CD8-positive, alpha-beta memory T cell (primary cell): ENCODE results near the gene FAM78B. TPM values are rescaled to one million over a fixed set of nuclear protein-coding genes. Genes with fewer than 3 reads are reported as not detected.

ENCODE experiments used
- CTCF ChIA-PET: fragments of 350-600 bp; sonication (Branson Sonifier 250); formaldehyde crosslinking; loops from one replicate; lab custom pipeline; 2021; ENCODE audit warnings: antibody characterized with exemption; lab: Charles Lee
- POLR2A ChIA-PET: fragments of 350-600 bp; sonication (Branson Sonifier 250); formaldehyde crosslinking; loops from one replicate; lab custom pipeline; 2021; ENCODE audit warnings: antibody characterized with exemption; lab: Charles Lee
- DNase-seq, 5 donors: peaks; one replicate each; pipeline versions ENCODE4 v3.0.0 to v3.0.0-alpha.2; 2020 to 2022; ENCODE audit warnings: mixed read lengths in 1 of 5
- H3K27ac ChIP-seq: one replicate; pipeline ENCODE4 v1.7.0; 2013; ENCODE audit warnings: low read depth, mild to moderate bottlenecking, low read length, moderate library complexity
- H3K27me3 ChIP-seq: 2 replicates; pipeline ENCODE4 v1.7.0; 2013; ENCODE audit warnings: low read length, mild to moderate bottlenecking; ENCODE audit not compliant: insufficient read depth, poor library complexity, severe bottlenecking
- H3K36me3 ChIP-seq: 2 replicates; pipeline ENCODE4 v1.7.0; 2013; ENCODE audit warnings: mild to moderate bottlenecking, low read length, moderate library complexity; ENCODE audit not compliant: insufficient read depth
- H3K4me1 ChIP-seq: 2 replicates; pipeline ENCODE4 v1.7.0; 2013; ENCODE audit warnings: mild to moderate bottlenecking, low read length, moderate library complexity; ENCODE audit not compliant: insufficient read depth
- H3K4me3 ChIP-seq: 2 replicates; pipeline ENCODE4 v1.7.0; 2013; ENCODE audit warnings: mild to moderate bottlenecking, low read length
- H3K9me3 ChIP-seq: 2 replicates; pipeline ENCODE4 v1.7.0; 2013; ENCODE audit warnings: mild to moderate bottlenecking, low read length
- H3K27ac Mint-ChIP-seq, 8 donors: one replicate each; pipeline ENCODE4 v1.8.0; 2020 to 2021; ENCODE audit warnings: mixed read lengths in 8 of 8, mild to moderate bottlenecking in 6 of 8, inconsistent platforms in 3 of 8, moderate library complexity in 3 of 8
- H3K27me3 Mint-ChIP-seq, 2 donors: one replicate each; pipeline ENCODE4 v1.8.0; 2020 to 2021; ENCODE audit warnings: mixed read lengths in 2 of 2, mild to moderate bottlenecking in 1 of 2, moderate library complexity in 1 of 2
- H3K36me3 Mint-ChIP-seq, 3 donors: one replicate each; pipeline ENCODE4 v1.8.0; 2020 to 2021; ENCODE audit warnings: mixed read lengths in 3 of 3, inconsistent platforms in 1 of 3, mild to moderate bottlenecking in 1 of 3
- H3K4me1 Mint-ChIP-seq, 3 donors: one replicate each; pipeline ENCODE4 v1.8.0; 2020 to 2021; ENCODE audit warnings: mixed read lengths in 3 of 3, inconsistent platforms in 1 of 3, mild to moderate bottlenecking in 1 of 3
- H3K4me3 Mint-ChIP-seq, 7 donors: one replicate each; pipeline ENCODE4 v1.8.0; 2020 to 2021; ENCODE audit warnings: mixed read lengths in 7 of 7, mild to moderate bottlenecking in 6 of 7, moderate library complexity in 4 of 7, inconsistent platforms in 2 of 7
- H3K9me3 Mint-ChIP-seq, 5 donors: one replicate each; pipeline ENCODE4 v1.8.0; 2020 to 2022; ENCODE audit warnings: mixed read lengths in 5 of 5, mild to moderate bottlenecking in 3 of 5, moderate library complexity in 2 of 5, inconsistent platforms in 1 of 5
- polyA plus RNA-seq: library from polyadenylated mRNA; unstranded; fragments of 300-500 nt; fragmentation: Illumina TruSeq; gene quantifications from one replicate; pipeline ENCODE4 v1.2.3, GENCODE V29; 2021
- total RNA-seq, 2 experiments: library from RNA; stranded (reverse); gene quantifications; one replicate each; pipeline ENCODE4 v1.2.3, GENCODE V29; 2021

Gene FAM78B, protein sequence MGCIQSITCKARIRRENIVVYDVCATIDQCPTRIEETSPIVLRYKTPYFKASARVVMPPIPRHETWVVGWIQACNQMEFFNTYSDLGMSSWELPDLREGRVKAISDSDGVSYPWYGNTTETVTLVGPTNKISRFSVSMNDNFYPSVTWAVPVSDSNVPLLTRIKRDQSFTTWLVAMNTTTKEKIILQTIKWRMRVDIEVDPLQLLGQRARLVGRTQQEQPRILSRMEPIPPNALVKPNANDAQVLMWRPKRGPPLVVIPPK
- total RNA-seq (under 1 TPM; 0.22 to 0.26 TPM), polyA plus RNA-seq (not detected)

DNA sequence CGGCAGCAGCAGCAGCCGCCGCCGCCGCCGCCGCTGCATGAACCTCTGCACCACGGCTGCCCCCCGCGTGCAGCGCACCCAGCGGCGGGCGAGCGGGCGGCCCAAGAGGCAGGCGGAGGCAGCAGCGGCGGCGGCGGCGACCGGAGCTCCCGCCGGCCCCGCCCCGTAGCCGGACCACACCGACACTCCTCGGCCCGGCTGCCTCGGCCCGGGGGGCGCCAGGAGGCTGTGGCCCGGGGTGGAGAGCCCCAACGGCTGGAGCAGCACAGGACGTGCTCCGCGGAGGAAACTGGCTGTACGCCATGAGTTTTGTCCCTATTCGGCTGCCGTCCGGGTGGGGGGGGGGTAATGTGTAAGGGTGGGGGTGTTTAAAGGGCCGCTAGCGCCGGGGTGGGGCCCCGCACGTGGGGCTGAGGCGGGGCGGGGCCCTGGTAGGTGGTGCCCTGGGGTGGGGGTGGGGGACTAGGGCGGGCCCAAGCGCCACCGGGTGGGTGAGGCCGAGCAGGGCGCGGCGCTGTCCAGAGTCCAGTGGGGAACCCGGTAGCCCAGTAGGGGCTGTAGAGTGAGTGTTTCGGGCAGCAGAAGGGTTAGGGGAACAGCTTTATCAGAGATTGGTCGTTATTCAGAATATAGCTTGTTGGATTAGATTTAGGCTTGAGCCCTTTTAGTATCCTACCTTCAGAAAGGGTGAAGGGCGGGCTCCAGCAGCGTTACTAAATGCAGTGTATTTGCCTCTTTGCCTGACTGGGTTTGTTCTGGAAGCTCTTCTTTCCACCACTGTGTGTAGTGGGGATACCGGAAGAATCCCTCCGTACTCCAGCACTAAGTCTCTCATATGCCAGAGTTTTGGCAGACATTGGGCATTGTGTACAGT is at the start of gene FAM78B:
FAM78B (minus strand) TSS at position 304 of the 874 bp plus-strand sequence. CDS start 753 bp downstream, outside the sequence.
- ChIA-PET POLR2A (no interaction called here), CTCF (no interaction called here)
- Histone ChIP-seq H3K36me3 (no peaks in the 10 kb centered on the region), H3K27ac (no peak within 1 kb of the TSS), H3K4me1 (no peaks in the 10 kb centered on the region), H3K27me3 (no peaks in the 10 kb centered on the region), H3K9me3 (no peaks in the 10 kb centered on the region), H3K4me3 (no peak within 1 kb of the TSS)
- Mint-ChIP-seq H3K27me3 (peaks cover 43 to 57% of the 10 kb centered on the region in 2 donors), H3K4me1 (peaks cover 3 to 22% (median 9%) of the 10 kb centered on the region in 3 donors), H3K4me3 (peak within 1 kb of the TSS; percentile 60 to 86 (median 73)), H3K9me3 (peaks cover 0 to 6% (median 0%) of the 10 kb centered on the region in 5 donors), H3K27ac (no peak within 1 kb of the TSS), H3K36me3 (no peaks in the 10 kb centered on the region)
- peak in 3 of 5 donors; percentile 12 to 40 (median 19) for DNase-seq

DNA sequence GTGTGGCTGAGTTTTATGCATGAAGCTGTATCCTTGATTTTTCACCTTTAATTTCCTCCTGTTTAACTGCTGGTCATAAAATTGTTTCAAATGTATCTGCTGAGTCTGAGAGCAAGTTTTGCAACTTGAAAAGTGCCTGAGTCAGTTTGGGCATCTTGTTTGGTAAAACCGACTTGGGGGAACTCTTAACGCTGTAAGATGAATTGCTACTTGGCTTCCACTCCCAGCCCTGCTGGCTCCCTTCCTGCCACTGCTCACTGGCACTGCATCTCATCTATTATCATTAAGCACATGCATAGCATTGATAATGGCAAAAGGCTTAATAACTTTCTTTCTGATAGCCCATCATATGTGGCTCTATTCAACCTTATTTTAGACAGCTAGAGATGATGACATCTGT is 35.7 kb upstream of the FAM78B start:
- Histone ChIP-seq H3K27ac (no peak overlapping the region), H3K4me3 (no peak overlapping the region), H3K9me3 (no peaks in the 10 kb centered on the region), H3K27me3 (no peaks in the 10 kb centered on the region), H3K36me3 (no peaks in the 10 kb centered on the region), H3K4me1 (no peaks in the 10 kb centered on the region)
- no peak overlapping the region for H3K4me3 Mint-ChIP-seq
- no peak overlapping the region for H3K27ac Mint-ChIP-seq
- H3K9me3 Mint-ChIP-seq, result peaks cover 0 to 4% (median 0%) of the 10 kb centered on the region in 5 donors
- CTCF ChIA-PET, result no interaction called here
- no peaks in the 10 kb centered on the region for H3K27me3 Mint-ChIP-seq
- POLR2A ChIA-PET, result no interaction called here
- no peak for DNase-seq
- no peaks in the 10 kb centered on the region for H3K36me3 Mint-ChIP-seq
- H3K4me1 Mint-ChIP-seq, result no peaks in the 10 kb centered on the region

DNA sequence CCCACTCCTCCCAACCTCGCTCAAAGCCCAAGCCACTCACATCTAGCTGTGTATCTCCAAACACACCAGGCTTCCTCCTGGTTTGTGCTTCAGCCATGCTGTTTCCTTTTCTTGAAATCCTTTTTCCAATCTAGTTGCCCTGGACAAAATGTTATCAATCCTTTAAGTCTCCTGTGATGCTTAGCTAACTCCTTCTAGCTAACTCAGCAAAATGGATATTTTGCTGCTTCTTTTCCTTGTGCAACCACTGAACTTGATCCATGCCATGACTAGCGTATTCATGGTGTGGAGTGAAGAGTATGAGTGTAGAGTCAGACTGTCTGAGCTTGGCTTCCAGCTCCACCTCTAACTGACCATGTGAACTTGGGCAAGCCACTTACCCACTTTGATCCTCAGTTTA is 33.9 kb upstream of the FAM78B start:
- ChIA-PET CTCF (no interaction called here), POLR2A (no interaction called here)
- H3K27me3 Mint-ChIP-seq, result no peaks in the 10 kb centered on the region
- no peak overlapping the region for H3K27ac Mint-ChIP-seq
- H3K4me3 ChIP-seq, result no peak overlapping the region
- H3K4me1 ChIP-seq, result no peaks in the 10 kb centered on the region
- no peaks in the 10 kb centered on the region for H3K9me3 ChIP-seq
- no peak overlapping the region for H3K27ac ChIP-seq
- no peaks in the 10 kb centered on the region for H3K36me3 Mint-ChIP-seq
- no peaks in the 10 kb centered on the region for H3K27me3 ChIP-seq
- no peaks in the 10 kb centered on the region for H3K36me3 ChIP-seq
- H3K4me3 Mint-ChIP-seq, result no peak overlapping the region
- peaks cover 0 to 4% (median 0%) of the 10 kb centered on the region in 5 donors for H3K9me3 Mint-ChIP-seq
- DNase-seq, result no peak
- H3K4me1 Mint-ChIP-seq, result no peaks in the 10 kb centered on the region

DNA sequence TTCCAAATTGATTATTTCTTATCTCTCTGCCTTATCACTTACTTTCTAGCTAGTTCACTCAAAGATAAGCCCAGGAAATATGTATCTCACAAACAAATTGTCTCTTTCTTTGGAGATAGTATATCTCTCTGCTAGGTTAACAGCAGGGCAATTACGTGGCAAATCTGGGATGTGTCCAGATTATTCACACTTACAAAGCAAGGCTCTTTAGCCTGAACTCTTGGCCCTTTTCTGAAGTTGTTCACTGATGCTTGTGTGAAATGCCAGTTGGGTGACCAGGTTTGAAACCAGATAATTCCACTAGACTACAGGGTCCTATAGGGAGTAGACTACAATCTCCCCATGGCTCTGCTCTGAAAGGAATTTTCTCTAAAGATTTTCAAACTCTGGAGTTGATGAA is 30.8 kb upstream of the FAM78B start:
- Mint-ChIP-seq H3K27ac (no peak overlapping the region), H3K9me3 (peaks cover 0 to 4% (median 0%) of the 10 kb centered on the region in 5 donors), H3K4me3 (no peak overlapping the region), H3K36me3 (no peaks in the 10 kb centered on the region), H3K27me3 (peaks cover 0 to 1% of the 10 kb centered on the region in 2 donors), H3K4me1 (no peaks in the 10 kb centered on the region)
- DNase-seq, result no peak
- H3K4me1 ChIP-seq, result no peaks in the 10 kb centered on the region
- H3K27ac ChIP-seq, result no peak overlapping the region
- CTCF ChIA-PET, result no interaction called here
- H3K27me3 ChIP-seq, result no peaks in the 10 kb centered on the region
- no peaks in the 10 kb centered on the region for H3K9me3 ChIP-seq
- H3K36me3 ChIP-seq, result no peaks in the 10 kb centered on the region
- no peak overlapping the region for H3K4me3 ChIP-seq
- POLR2A ChIA-PET, result no interaction called here

DNA sequence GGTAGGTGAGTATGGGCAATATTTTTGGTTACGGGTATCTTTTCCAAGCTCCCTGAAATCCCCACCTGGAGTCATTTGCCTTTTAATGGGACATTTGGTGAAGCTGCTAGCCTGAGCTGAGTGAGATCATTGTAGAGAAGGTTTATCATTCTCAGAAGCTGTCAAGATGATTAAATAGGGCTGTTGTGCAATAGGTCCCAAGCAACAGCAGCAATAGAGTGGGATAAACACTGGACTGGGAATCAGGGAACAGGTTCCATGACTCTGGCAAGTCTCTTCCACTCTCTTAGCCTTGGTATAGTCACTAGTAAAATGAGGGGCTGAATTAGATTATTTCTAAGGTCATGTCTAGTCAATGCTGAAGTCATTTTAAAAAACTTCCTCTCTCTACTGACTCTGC is 30.3 kb upstream of the FAM78B start:
- ChIA-PET CTCF (no interaction called here), POLR2A (no interaction called here)
- no peak for DNase-seq
- Mint-ChIP-seq H3K4me1 (no peaks in the 10 kb centered on the region), H3K9me3 (peaks cover 0 to 4% (median 0%) of the 10 kb centered on the region in 5 donors), H3K36me3 (no peaks in the 10 kb centered on the region), H3K4me3 (no peak overlapping the region), H3K27ac (no peak overlapping the region), H3K27me3 (peaks cover 0 to 1% of the 10 kb centered on the region in 2 donors)
- no peaks in the 10 kb centered on the region for H3K4me1 ChIP-seq
- no peaks in the 10 kb centered on the region for H3K27me3 ChIP-seq
- H3K4me3 ChIP-seq, result no peak overlapping the region
- no peak overlapping the region for H3K27ac ChIP-seq
- no peaks in the 10 kb centered on the region for H3K9me3 ChIP-seq
- H3K36me3 ChIP-seq, result no peaks in the 10 kb centered on the region

DNA sequence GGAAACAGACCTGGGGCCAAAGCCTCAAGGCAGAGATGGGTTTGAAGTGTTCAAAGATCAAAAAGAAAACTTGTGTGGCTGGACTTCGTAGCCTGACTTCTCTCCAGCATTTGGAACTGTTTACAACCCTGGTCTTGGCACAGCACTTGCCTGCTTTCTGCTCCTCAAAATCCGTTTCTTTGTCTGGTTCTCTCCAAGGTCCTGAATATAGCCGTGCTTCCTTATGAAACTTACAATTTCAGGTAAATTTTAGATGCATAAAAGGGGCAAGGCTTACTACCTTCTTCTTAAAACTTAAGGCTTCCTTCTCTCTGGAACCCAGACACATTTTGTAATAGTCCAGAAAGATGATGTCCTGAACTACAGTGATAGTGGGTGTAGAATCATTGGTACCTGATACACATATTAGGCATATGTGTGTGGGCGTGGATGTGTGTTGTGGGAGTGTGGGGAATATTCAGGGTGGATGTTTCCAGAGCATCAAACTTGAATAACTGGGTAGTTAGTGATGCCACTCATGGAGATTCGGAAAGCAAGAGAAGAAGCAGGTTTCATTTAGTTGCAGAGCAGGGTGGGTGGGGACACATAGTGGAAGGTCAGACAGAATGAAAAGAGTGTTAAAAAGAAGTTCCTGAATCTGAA is 26.4 kb upstream of the FAM78B start:
- Mint-ChIP-seq H3K9me3 (no peaks in the 10 kb centered on the region), H3K4me3 (no peak overlapping the region), H3K36me3 (no peaks in the 10 kb centered on the region), H3K27ac (no peak overlapping the region), H3K4me1 (no peaks in the 10 kb centered on the region), H3K27me3 (peaks cover 1 to 4% of the 10 kb centered on the region in 2 donors)
- H3K27ac ChIP-seq, result no peak overlapping the region
- POLR2A ChIA-PET, result no interaction called here
- no peak overlapping the region for H3K4me3 ChIP-seq
- CTCF ChIA-PET, result no interaction called here
- no peaks in the 10 kb centered on the region for H3K27me3 ChIP-seq
- H3K9me3 ChIP-seq, result no peaks in the 10 kb centered on the region
- H3K36me3 ChIP-seq, result no peaks in the 10 kb centered on the region
- DNase-seq, result no peak
- no peaks in the 10 kb centered on the region for H3K4me1 ChIP-seq

DNA sequence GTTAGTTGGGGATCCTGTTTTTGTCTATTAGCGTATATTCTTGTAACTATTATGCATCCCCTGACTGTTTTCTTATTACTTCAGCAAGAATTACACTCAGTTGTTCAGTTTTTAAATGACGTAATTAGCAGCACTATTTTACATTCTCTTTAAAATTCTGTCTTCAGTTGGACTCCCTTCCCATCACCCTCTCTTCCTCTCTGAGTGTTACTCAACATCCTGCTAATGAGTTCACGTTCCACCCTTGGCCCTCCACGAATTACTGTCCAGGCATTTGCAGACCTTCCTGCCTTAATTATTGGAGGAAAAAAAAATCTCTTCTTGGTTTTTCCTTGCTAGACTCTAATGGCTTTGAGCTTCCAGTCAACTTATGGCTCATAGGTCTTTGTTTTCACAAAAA is 23.6 kb upstream of the FAM78B start:
- no peaks in the 10 kb centered on the region for H3K9me3 ChIP-seq
- CTCF ChIA-PET, result no interaction called here
- H3K27me3 Mint-ChIP-seq, result peaks cover 1 to 4% of the 10 kb centered on the region in 2 donors
- no peak overlapping the region for H3K27ac ChIP-seq
- no peaks in the 10 kb centered on the region for H3K36me3 ChIP-seq
- H3K9me3 Mint-ChIP-seq, result no peaks in the 10 kb centered on the region
- H3K27me3 ChIP-seq, result no peaks in the 10 kb centered on the region
- H3K27ac Mint-ChIP-seq, result no peak overlapping the region
- no peak for DNase-seq
- H3K4me1 ChIP-seq, result no peaks in the 10 kb centered on the region
- no peak overlapping the region for H3K4me3 ChIP-seq
- no peak overlapping the region for H3K4me3 Mint-ChIP-seq
- POLR2A ChIA-PET, result no interaction called here
- no peaks in the 10 kb centered on the region for H3K4me1 Mint-ChIP-seq
- H3K36me3 Mint-ChIP-seq, result no peaks in the 10 kb centered on the region

DNA sequence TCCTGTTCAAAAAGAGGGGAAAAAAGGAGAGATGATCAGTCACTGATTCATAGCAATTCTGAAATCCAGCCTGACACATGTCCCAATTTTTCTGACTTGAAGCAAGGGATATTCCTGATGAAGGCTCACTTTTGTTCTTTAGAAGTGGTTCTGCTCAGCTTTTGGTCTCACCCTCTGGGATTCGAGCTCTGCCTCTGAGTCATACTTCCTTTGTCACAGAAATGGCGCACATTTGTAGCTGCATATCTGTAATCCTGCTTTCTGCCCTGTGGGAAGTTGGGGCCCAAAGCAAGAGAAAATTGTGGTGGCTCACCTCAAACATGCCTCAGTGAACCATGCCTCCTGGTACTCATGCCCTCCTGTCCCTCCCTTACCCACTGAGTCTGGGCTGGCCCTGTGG is 22.3 kb upstream of the FAM78B start:
- ChIA-PET CTCF (no interaction called here), POLR2A (no interaction called here)
- Mint-ChIP-seq H3K36me3 (no peaks in the 10 kb centered on the region), H3K4me3 (no peak overlapping the region), H3K4me1 (no peaks in the 10 kb centered on the region), H3K27me3 (peaks cover 1 to 4% of the 10 kb centered on the region in 2 donors), H3K9me3 (no peaks in the 10 kb centered on the region), H3K27ac (no peak overlapping the region)
- Histone ChIP-seq H3K36me3 (no peaks in the 10 kb centered on the region), H3K9me3 (no peaks in the 10 kb centered on the region), H3K27ac (no peak overlapping the region), H3K27me3 (no peaks in the 10 kb centered on the region), H3K4me1 (no peaks in the 10 kb centered on the region), H3K4me3 (no peak overlapping the region)
- no peak for DNase-seq
